Jurkat, Clone E6-1 (cell line): ENCODE data around the gene PLA2G10. TPM values are rescaled to one million over a fixed set of nuclear protein-coding genes. Genes with fewer than 3 reads are reported as not detected.
"Not testable (repeated sequence)": the region's sequence is repeated elsewhere in the genome, so short reads cannot be mapped to it uniquely, and the experiment has no call there.

Experiments used
- DNase-seq: peaks from one replicate; pipeline ENCODE4 v3.0.0-alpha.2; 2011; ENCODE audit warnings: low read depth, low spot score
- H3K4me3 ChIP-seq: 2 replicates; pipeline ENCODE4 v1.5.1; 2011; ENCODE audit warnings: mild to moderate bottlenecking, low read length, control low read depth, moderate library complexity
- polyA plus RNA-seq: library from polyadenylated mRNA; unstranded; fragments of >200 nt; gene quantifications from one replicate; pipeline ENCODE4 v1.2.1, GENCODE V29; 2012; ENCODE audit warnings: missing spikeins; ENCODE audit not compliant: insufficient read length, insufficient read depth

PLA2G10 gene, protein sequence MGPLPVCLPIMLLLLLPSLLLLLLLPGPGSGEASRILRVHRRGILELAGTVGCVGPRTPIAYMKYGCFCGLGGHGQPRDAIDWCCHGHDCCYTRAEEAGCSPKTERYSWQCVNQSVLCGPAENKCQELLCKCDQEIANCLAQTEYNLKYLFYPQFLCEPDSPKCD
- not detected for polyA plus RNA-seq

DNA sequence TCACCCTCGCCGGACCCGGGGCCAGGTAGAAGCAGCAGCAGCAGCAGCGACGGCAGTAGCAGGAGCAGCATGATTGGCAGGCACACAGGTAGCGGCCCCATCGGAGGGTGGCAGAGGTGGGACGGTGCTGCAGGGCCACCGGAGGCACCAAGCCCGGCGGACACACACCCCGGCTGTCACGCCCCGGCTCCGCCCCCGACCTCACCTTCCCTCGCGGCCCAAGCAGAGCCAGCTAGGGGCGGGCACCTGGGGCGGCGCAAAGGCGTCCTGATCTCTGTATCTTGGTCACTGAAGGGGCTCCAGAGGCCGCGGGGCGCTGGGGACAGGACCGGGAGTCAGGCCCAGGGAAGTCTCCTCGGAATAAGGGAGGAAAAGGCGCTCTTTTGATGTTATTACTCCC is at the start of gene PLA2G10:
PLA2G10 (minus strand) TSS at position 180 of the 400 bp plus-strand sequence; CDS start at position 101, 79 bp downstream.
- not testable (repeated sequence) for H3K4me3 ChIP-seq, DNase-seq

DNA sequence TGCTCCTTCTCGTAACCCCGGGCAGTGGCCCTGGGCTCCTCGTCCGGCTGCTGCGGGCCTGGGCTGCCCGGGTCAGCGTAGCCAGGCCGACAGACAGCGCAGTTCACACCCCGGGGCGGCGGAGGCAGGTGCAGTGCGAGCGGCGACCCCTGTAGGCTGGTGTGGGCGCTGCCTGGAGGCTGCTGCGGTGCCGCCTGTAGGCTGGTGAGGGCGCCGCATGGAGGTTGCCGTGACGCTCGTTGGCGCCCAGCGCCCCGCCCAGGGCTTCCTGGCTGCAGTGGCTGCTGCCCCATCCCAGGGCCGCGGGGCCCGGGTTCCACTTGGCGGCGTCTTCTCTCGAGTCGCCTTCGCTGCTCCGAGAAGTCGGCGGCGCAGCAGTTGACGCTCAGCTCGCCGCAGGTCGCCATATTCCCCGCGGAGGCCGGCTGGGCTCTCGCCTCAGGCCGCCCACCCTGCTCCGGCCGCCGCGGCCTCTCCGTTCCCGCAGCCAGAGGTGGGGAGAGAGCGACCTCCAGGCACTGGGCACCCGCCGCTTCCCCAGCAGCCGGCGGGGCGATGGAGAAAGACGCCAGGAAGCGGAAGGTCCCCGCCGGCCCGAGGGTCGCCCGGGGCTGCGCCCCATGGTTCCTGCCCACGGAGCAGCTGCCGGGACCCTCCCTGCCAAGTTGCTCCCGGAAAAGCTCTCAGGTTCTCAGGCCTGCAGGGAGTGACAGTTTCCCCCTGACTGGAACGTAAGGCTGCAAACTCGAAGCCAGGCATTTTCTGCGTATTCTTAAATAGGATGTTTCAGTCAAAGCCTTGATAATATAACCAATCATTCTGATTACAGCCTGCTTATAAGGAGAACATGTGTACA is 48.4 kb upstream of the PLA2G10 start, which contains the start of gene NPIPA2:
NPIPA2 (plus strand) TSS at position 261 of the 856 bp plus-strand sequence. CDS start 5,533 bp downstream, outside the sequence.
- not testable (repeated sequence) for DNase-seq, H3K4me3 ChIP-seq

DNA sequence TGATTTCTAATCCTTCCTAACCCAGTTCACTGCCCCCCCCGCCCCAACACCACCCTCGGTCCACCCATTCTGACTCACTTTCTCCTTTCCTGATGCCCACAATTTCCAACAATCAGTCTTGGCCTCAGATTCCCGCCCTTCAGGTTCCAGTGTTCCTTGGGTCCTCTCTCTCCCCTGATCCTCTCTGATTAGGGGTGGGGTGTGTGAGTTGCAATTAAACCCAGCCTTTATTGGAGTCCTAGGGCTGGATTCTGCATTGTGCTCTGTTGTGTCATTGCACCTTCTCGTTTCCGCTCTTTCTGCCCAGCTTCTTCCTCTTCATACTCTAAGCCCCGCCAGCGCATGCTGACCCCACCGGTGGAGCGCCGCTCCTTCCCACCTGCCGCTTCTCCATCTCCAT is 47.7 kb upstream of the PLA2G10 start:
- not testable (repeated sequence) for H3K4me3 ChIP-seq

DNA sequence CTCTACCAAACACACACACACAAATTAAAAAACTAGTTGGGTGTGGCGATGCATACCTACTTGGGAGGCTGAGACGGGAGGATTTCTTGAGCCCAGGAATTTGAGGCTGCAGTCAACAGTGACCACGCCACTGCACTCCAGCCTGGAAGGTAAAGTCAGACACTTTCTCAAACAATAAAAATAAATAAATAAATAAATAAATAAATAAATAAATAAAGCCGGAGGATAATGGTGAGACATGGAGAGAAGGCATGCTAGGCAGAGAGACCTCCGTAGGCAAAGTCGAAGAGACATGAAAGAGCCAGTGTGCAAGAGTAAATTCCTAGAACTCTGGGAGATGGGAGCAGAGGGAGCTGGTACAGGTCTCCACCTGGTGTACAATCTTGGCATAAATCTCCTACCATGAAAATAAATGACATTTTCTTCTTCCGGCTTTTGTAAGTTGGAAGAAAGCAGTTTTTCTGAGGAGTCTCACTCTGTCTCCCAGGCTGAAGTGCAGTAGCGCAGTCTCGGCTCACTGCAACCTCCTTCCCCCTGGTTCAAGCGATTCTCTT is 46.8 kb upstream of the PLA2G10 start:
- not testable (repeated sequence) for H3K4me3 ChIP-seq, DNase-seq

More for the DNA sequence above, 47.7 kb upstream of the PLA2G10 start:
- DNase-seq = not testable (repeated sequence)

DNA sequence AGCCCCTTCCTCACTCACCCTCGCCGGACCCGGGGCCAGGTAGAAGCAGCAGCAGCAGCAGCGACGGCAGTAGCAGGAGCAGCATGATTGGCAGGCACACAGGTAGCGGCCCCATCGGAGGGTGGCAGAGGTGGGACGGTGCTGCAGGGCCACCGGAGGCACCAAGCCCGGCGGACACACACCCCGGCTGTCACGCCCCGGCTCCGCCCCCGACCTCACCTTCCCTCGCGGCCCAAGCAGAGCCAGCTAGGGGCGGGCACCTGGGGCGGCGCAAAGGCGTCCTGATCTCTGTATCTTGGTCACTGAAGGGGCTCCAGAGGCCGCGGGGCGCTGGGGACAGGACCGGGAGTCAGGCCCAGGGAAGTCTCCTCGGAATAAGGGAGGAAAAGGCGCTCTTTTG is 39.1 kb upstream of the PLA2G10 start:
- not testable (repeated sequence) for DNase-seq

DNA sequence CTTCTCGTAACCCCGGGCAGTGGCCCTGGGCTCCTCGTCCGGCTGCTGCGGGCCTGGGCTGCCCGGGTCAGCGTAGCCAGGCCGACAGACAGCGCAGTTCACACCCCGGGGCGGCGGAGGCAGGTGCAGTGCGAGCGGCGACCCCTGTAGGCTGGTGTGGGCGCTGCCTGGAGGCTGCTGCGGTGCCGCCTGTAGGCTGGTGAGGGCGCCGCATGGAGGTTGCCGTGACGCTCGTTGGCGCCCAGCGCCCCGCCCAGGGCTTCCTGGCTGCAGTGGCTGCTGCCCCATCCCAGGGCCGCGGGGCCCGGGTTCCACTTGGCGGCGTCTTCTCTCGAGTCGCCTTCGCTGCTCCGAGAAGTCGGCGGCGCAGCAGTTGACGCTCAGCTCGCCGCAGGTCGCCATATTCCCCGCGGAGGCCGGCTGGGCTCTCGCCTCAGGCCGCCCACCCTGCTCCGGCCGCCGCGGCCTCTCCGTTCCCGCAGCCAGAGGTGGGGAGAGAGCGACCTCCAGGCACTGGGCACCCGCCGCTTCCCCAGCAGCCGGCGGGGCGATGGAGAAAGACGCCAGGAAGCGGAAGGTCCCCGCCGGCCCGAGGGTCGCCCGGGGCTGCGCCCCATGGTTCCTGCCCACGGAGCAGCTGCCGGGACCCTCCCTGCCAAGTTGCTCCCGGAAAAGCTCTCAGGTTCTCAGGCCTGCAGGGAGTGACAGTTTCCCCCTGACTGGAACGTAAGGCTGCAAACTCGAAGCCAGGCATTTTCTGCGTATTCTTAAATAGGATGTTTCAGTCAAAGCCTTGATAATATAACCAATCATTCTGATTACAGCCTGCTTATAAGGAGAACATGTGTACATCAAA is 9.3 kb upstream of the PLA2G10 start, which contains the start of gene NPIPA3:
NPIPA3 (plus strand) TSS at position 256 of the 856 bp plus-strand sequence. CDS start 5,533 bp downstream, outside the sequence.
- not testable (repeated sequence) for DNase-seq, H3K4me3 ChIP-seq

More for the DNA sequence above, 39.1 kb upstream of the PLA2G10 start:
- not testable (repeated sequence) for H3K4me3 ChIP-seq

DNA sequence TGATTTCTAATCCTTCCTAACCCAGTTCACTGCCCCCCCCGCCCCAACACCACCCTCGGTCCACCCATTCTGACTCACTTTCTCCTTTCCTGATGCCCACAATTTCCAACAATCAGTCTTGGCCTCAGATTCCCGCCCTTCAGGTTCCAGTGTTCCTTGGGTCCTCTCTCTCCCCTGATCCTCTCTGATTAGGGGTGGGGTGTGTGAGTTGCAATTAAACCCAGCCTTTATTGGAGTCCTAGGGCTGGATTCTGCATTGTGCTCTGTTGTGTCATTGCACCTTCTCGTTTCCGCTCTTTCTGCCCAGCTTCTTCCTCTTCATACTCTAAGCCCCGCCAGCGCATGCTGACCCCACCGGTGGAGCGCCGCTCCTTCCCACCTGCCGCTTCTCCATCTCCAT is 8.6 kb upstream of the PLA2G10 start:
- not testable (repeated sequence) for DNase-seq, H3K4me3 ChIP-seq

DNA sequence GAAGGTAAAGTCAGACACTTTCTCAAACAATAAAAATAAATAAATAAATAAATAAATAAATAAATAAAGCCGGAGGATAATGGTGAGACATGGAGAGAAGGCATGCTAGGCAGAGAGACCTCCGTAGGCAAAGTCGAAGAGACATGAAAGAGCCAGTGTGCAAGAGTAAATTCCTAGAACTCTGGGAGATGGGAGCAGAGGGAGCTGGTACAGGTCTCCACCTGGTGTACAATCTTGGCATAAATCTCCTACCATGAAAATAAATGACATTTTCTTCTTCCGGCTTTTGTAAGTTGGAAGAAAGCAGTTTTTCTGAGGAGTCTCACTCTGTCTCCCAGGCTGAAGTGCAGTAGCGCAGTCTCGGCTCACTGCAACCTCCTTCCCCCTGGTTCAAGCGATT is 7.8 kb upstream of the PLA2G10 start:
- not testable (repeated sequence) for H3K4me3 ChIP-seq, DNase-seq

DNA sequence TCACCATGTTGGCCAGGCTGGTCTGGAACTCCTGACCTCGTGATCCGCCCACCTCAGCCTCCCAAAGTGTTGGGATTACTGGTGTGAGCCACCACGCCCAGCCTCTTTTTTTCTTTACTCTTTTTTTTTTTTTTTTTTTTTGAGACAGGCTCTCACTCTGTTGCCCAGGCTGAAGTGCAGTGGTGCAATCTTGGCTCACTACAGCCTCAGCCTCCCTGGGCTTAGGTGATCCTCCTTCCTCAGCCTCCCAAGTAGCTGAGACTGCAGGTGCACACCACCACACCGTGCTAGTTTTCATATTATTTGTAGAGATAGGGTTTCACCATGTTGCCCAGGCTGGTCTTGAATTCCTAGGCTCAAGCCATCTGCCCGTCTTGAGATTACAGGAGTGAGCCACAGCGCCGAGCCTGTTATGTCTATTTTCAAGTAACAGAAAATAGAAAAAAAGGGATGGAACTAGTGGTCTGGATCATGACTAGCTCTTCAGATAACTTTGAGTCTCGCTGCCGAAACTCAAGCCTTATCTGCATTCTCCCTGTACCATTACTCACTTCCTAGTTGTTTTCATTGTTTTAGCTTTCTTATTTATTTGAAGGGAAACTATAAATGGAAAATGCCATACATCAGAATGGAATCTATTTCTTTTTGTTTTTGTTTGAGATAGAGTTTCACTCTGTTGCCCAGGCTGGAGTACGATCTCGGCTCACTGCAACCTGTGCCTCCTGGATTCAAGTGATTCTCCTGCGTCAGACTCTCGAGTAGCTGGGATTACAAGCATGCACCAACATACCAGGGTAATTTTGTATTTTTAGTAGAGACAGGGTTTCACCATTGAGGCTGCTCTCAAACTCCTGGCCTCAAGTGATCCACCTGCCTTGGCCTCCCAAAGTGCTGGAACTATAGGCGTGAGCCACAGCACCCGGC is 8.0 kb downstream of the PLA2G10 start:
- DNase-seq = not testable (repeated sequence)

DNA sequence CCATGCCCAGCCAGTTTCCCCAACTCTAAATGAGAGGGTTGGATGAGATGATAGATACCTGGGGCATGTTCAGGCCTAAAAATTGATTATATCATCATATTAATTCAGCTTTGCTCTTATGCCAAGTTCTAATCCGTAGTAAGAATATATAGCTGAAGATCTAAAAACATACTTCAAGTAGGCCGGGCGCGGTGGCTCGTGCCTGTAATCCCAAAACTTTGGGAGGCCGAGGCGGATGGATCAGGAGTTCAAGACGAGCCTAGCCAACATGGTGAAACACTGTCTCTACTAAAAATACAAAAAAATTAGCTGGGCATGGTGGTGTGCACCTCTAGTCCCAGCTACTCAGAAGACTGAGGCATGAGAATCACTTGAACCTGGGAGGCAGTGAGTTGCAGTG is 12.0 kb downstream of the PLA2G10 start:
- DNase-seq = no peak
- no peak overlapping the region for H3K4me3 ChIP-seq

More for the DNA sequence above, 8.0 kb downstream of the PLA2G10 start:
- H3K4me3 ChIP-seq = not testable (repeated sequence)

DNA sequence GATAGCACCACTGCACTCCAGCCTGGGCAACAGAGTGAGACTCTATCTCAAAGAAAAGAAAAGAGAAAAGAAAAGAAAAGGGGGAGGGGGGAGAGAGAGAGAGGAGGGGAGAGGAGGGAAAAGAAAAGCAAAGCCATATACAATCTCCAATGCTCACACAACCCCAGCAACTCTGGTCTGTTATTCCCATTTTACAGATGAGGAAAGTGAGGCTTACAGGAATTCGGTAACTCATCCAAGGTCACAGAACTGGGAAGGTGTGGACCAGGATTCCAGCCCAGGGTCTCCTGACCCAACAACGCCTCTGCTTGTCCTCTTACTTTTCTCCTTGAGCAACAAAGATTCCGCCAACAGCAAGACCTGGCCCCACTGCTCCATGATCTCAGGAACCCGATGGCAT is 13.0 kb downstream of the PLA2G10 start:
- H3K4me3 ChIP-seq = no peak overlapping the region
- DNase-seq = no peak

DNA sequence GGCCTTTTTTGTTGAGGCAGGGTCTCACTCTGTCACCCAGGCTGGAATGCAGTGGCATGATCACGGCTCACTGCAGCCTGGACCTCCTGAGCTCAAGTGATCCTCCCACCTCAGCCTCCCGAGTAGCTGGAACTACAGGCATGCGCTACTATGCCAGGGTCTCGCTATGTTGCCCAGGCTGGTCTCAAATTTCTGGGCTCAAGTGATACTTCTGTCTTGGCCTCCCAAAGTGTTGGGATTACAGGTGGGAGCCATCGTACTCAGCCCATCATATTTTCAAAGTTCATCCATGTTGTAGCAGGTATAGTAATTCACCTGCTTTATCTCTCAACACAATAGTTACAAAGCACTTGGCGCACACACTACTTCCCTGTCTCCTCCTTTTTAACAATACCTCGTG is 13.7 kb downstream of the PLA2G10 start:
- H3K4me3 ChIP-seq, DNase-seq: not testable (repeated sequence)

DNA sequence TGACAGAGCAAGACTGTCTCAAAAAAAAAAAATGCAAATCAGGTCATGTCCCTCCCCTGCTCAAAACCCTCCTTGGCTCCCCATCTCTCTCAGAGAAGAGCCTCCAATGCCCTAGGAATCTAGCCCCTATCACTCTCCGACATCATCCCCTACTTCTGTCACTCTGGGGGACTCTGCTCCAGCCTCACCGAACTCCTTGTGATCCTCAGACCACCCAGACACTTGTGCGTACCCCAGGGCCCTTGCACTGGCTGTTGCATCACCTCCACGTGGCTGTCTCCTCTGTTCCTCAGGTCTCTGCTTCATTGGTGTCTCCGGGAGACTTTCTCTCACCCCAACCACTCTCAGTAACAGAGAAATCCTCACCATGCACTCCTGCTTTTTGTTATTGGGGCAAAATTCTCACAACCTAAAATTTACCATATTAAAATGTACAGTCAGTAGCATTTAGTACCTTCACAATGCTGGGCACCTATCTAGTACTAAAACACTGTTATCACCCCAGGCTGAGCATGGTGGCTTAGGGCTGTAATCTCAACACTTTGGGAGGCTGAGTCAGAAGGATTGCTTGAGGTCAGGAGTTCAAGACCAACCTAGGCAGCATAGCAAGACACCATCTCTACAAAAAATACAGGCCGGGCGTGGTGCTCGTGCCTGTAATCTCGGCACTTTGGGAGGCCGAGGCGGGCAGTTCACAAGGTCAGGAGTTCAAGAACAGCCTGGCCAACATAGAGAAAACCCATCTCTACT is 15.2 kb downstream of the PLA2G10 start:
- no peak for DNase-seq
- no peak overlapping the region for H3K4me3 ChIP-seq

DNA sequence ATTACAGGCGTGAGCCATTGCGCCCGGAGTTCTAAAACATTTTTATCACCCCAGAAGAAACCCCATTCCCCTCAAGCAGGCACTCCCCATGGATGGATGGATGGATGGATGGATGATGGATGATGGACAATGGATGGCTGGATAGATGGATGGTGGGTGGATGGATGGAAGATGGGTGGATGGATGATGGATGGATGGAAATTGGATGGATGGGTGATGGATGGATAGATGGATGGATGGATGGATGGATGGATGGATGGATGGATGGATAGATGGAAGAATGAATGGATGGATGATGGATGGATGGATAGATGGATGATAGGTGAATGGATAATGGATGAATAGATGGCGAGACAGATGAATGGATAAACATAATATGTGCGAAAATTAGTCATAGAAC is 16.5 kb downstream of the PLA2G10 start:
- no peak for DNase-seq
- no peak overlapping the region for H3K4me3 ChIP-seq

DNA sequence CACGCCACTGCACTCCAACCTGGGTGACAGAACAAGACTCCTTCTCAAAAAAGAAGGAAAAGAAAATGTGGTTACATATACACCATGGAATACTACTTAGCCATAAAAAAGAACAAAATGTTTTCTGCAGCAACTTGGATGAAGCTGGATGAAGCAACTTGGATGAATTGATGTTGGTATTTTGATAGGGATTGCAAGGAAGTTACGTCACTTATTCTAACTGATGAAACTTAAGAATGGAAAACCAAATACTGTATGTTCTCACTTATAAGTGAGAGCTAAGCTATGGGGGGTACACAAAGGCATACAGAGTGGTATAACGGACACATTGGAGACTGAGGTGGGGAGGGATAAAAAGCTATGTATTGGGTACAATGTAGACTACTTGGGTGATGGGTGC is 17.5 kb downstream of the PLA2G10 start:
- no peak for DNase-seq
- H3K4me3 ChIP-seq = no peak overlapping the region

DNA sequence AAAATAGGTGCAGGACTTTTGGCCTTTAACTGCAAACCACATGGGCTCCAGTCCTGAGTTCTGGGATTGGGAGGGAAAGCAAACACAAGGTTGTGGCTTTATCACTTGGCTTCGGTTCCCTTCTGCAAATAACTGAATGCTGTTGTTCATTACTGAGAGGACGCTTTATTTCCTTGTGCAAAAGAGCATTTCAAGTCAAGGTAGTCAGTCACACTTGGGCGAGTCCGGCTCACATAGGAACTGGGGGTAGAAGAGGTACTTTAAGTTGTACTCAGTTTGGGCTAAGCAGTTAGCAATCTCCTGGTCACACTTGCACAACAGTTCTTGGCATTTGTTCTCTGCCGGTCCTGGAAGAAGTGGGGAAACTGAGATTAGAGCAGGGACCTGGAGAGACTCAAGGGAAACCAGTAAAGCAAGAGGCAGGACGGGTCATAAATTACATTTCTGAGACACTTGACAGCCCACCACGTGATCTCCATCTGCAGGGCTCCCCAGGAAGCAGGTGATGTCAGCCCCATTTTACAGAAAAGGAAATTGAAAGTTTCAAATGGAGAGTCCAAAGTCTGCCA is 21.6 kb downstream of the PLA2G10 start:
- H3K4me3 ChIP-seq = no peak overlapping the region
- DNase-seq = peak; percentile 25

DNA sequence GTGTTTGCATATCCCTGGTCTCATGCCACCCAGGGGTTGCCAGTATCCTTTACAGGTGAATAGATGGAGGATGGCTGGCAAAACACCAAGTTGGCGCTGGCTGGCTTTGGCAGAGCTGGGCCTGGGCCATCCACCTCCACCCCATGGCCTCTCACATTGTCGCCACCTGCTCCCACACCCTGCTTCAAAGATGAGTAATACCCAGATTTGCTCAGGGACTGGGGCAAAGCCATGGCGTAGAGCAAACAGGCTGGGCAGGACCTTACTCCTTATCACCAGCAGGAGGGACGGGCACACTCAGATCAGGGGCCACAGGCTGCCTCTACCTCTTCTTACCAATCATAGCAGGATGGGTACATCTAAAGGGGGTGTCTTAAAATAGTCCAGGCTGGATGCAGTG is 24.3 kb downstream of the PLA2G10 start:
- no peak for DNase-seq
- no peak overlapping the region for H3K4me3 ChIP-seq
